NT2/D1 (cell line): ENCODE data around the gene SMPX.

Experiments
- YY1 ChIP-seq: IDR thresholded peaks from 2 replicates; pipeline ENCODE4 v1.6.1; 2011; ENCODE audit not compliant: insufficient read length, insufficient read depth
- ZNF274 ChIP-seq: IDR thresholded peaks from 2 replicates; pipeline ENCODE4 v1.6.1; 2011; ENCODE audit warnings: mild to moderate bottlenecking, low read depth, low read length

DNA sequence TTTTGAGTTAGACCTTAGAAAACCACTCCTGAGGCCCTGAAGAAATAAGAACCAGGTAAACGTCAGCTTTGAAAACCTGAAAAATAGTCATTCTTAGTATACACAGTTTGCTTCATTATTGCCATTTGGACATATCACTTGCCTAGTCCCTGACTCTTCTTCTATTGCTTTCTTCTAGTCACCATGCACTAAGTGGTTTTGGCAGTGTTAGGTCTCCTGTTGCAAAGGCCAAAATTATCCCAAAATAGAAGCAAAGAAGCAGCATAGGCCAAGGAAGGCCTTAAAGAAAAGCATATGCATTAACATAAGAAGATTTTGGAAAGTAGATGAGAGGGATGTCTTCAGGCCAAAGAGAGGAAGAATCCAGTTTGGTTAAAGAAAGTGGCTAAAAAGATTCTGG is 24.1 kb upstream of the SMPX start:
- TF ChIP-seq YY1 (no peak), ZNF274 (no peak)
